Dermis blood vessel endothelial cell (primary cell): Measurements from ENCODE around the gene DDX4. TPM values are rescaled to one million over a fixed set of nuclear protein-coding genes. Genes with fewer than 3 reads are reported as not detected.
A peak's percentile ranks its signal among the peaks of the same experiment; 100 is the strongest.

ENCODE experiments used
- DNase-seq: peaks from one replicate; pipeline ENCODE4 v3.0.0; 2010
- total RNA-seq: library from RNA; depleted of rRNA; stranded (reverse); fragments of >200 nt; gene quantifications from 2 replicates; pipeline ENCODE4 v1.2.3, GENCODE V29; 2014

The DDX4 gene
- total RNA-seq, 1 donor from 2014 or later = 0.17 TPM

DNA sequence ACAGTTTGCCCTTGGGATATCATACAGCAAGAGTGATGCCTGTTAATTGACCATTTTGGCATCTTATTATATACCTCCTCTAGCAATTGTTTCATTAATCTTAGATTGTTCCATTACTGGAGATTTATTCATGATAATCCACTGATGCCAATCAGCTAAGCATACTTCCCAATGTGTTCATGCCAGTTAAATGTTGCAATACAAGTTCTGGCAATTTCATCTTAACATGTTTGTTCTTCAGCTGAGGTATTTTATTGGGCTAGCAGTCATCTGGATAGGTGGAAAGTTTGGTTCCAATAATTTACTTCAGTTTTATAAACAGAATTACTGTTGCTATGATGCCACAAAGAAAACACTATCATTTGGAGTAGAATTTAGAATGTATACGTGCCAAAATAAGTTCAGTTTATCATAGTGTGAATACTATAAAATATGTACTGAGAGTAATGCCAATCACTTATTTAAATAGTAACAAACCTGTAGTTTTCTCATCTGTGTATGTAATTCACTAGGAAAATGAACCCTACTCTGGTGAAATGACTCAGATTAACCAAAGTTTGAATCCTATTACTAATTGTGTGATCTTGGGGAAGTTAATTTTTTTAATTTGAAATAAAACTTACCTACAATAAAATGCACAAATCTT lies 85.4 kb downstream of the DDX4 start:
- DNase-seq = no peak

DNA sequence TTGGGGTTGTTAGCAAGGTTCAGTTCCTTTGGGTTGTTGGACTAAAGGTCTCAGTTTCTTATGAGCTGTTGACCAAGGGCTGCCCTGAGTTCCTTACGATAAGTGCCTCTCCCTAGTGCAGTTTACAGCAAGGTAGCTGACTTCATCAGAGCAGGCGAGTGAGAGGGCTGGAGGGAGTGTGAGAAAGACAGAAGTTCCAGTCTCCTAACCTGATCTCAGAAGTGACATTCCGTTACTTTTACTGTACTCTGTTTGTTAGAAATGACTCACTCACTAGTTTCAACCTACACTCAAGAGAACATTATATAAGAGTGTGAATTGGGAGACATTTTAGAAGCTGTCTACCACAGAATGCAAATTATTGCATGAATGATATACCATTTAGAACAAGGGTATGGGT lies 92.1 kb downstream of the DDX4 start:
- no peak for DNase-seq

DNA sequence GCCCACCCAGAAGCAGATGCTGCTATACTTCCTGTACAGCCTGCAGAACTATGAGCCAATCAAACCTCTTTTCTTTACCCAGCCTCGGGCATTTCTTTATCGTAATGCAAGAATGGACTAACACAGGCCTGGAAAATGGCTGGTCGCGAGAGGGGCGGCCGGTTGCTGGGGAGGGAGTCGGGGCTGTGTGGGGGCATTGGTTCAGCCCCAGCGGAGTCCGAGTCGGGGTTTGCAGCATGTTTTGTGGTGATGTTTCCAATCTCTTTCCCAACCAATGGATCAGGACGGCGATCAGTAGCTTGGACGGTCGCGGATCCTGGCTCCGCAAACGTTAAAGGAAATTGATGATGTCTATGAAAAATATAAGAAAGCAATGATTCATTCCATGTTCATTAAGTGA lies 94.6 kb downstream of the DDX4 start:
- no peak for DNase-seq

GRCh38 chr5:55836191-55836590 lies 98.3 kb downstream of the DDX4 start:
- no peak for DNase-seq

- DNase-seq = no peak
Observed at GRCh38 chr5:55841976-55842375, 104.1 kb downstream of the DDX4 start.

DNA sequence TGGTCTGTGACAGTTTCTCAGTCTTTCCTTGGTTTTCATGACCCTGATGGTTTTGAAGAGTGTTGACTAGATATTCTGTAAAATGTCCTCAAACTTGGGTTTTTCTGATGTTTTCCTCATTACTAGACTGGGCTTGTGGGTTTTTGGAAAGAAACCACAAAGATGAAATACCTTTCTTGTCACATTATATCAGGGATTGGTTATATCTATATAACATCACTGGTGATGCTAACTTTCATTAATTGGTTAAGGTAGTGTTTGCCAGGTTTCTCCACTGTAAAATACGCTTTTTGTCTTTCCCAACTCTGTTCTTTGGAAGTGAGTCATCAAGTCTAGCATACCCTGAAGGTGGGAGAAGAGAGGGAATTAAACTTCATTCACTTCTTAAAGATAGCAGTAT lies 110.0 kb downstream of the DDX4 start:
- DNase-seq = no peak

GRCh38 chr5:55848783-55849182 lies 110.9 kb downstream of the DDX4 start:
- DNase-seq = no peak

DNA sequence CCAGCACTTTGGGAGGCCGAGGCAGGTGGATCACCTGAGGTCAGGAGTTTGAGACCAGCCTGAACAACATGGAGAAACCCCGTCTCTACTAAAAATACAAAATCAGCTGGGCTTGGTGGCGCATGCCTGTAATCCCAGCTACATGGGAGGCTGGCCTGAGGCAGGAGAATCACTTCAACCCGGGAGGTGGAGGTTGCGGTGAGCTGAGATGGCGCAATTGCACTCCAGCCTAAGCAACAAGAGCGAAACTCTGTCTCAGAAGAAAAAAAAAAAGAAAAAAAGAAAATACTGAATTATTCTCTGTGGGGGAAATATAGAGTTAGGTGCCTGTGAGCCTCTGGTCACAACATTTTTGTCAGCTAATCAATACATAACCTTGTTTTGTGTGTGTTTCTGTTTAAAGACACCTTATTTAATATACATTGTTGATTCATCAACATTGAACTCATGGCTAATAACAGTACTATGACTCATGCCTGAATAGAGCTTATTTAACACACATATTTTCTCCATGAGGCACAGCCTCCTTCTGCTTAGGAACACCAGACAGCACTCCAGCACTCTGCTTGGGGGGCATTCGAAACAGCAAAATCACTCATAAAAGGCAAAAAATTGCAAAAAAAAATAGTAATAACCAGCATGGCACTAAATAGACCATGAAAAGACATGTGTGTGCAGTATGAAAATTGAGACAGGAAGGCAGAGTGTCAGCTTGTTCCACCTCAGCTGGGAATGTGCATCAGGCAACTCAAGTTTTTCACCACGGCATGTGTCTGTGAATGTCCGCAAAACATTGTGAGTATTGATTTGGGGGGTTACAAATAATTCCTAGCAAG lies 113.2 kb downstream of the DDX4 start, which contains the start of gene IL31RA:
Gene IL31RA, plus strand, starts transcription at position 519 of the 836 bp plus-strand sequence. Its CDS starts 214 bp downstream, at position 733.
- DNase-seq = peak; percentile 67

DNA sequence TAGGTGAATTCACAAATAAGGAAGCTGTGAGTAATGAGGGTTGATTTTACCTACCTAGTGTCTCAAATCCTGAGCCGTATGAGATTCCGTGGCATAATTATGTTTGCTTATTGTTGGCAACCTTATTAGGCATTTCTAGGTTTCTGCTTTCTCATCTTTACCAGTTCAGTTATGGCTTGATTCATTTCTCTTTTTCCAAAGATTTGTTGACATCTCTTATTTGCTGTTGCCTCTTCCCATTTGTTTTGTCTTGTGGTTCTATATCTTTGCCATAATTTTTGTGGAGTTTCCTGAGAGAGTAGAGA lies 113.8 kb downstream of the DDX4 start:
- no peak for DNase-seq

DNA sequence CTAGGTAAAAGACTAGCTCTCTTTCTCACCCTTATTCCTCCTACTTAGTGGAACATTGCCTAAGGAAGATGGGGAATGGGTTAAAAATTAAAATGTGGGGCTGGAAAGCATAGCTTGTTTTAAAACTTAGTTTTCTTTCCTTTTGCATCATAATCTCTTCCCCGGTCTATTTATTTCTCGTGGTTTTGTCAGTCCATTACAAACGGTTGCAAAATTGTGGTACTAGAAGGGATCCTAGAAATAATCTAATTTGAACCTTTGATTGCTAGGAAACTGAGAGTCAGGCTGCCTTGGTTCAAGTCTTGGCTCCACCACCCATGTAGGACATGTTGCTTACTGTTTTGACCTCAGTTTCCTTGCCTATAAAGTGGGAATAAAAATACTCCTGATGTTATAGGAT lies 114.6 kb downstream of the DDX4 start:
- no peak for DNase-seq

DNA sequence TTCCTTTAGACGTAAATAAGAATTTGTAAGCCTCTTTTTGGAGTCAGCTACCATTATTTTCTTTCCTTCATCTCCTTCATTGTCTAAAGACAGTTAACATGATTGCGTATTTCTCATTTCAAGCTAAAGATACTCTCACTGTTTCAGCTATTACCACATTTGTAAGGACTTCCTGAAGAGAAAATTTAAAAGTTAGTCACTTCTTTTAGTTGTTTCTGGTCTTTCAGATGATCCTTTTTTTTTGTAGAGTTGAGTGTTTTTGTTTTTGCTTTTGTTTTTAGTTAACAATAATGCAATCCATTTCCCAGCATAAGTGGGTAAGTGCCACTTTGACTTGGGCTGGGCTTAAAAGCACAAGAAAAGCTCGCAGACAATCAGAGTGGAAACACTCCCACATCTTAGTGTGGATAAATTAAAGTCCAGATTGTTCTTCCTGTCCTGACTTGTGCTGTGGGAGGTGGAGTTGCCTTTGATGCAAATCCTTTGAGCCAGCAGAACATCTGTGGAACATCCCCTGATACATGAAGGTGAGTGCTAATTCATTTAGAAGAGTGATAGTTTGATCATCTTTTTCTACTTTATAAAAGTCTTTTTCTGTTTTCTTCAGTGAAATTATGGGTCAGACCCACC lies 115.3 kb downstream of the DDX4 start:
- peak; percentile 26 for DNase-seq

DNA sequence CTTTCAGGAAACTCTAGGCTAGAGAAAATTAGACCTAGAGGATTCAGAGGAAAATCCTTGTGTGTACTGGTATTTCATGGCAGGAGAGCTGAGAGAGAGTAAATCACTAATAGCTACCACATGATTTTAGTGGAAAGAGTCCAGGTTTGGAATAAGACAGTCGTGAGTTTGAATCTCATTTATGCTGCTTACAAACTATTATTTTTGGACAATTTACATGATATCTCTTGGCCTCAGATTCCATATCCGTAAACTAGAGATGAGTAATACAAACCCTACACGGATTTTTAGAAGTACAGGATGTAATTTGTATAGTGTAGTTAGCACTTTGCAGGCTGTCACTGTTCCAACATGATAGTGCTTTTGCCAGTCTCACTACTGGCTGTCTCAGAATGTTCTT lies 116.0 kb downstream of the DDX4 start:
- DNase-seq = peak; percentile 37

- DNase-seq = peak; percentile 36
Observed at GRCh38 chr5:55855509-55855908, 117.6 kb downstream of the DDX4 start.

- DNase-seq = peak; percentile 25
Observed at GRCh38 chr5:55856516-55857246, 118.8 kb downstream of the DDX4 start.

GRCh38 chr5:55857247-55857640 lies 119.4 kb downstream of the DDX4 start:
- DNase-seq = no peak

DNA sequence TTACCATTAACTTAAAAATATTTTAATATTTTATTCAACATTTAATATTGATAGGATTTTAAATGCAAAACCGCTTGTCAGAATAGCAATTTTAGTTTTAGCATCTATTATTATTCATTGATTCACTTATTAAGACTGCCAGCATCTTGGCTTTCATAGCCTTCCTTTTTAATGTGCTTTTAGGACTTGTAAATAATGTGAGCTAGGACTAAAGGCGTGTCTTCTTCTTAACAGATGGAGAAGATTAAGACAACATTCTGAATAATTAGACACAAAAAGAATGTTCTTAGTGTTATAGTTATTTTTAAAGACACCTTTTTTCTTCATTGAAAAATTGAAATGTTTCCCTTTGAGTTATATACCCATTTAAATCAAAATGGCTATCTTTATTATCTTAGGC lies 120.2 kb downstream of the DDX4 start:
- no peak for DNase-seq

DNA sequence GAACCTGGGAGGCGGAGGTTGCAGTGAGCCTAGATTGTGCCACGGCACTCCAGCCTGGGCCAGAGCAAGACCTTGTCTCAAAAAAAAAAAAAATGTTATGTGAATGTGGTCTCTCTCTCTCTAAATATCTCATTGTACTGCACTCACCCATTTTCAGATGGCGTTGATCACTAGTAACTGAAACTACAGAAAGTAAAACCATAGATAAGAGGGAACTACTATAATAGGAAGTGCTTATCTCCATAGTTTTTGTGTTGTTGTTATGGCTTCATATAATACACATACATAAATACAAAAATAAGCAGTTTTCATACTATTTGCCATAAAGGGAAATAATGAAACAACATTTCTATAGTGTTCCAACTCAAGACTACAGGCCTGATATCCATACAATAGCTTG lies 122.4 kb downstream of the DDX4 start:
- no peak for DNase-seq

DNA sequence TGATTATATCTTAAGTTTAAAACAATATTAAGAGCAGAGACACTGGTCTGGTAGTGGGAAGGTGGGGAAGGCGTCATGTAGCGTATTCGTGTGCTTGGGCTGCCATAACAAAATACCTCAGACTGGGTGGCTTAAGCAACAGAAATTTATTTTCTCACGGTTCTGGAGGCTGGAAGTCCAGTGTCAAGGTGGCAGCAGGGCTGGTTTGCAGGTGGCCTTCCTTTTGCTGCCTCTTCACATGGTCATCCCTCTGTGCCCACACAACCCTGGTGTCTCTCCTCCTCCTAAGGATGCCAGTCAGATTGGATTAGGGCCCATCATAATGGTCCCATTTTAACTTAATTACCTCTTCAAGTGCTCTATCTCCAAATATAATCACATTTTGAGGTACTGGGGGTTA lies 122.8 kb downstream of the DDX4 start:
- DNase-seq = no peak

- DNase-seq = no peak
Observed at GRCh38 chr5:55864606-55865541, 127.0 kb downstream of the DDX4 start.

DNA sequence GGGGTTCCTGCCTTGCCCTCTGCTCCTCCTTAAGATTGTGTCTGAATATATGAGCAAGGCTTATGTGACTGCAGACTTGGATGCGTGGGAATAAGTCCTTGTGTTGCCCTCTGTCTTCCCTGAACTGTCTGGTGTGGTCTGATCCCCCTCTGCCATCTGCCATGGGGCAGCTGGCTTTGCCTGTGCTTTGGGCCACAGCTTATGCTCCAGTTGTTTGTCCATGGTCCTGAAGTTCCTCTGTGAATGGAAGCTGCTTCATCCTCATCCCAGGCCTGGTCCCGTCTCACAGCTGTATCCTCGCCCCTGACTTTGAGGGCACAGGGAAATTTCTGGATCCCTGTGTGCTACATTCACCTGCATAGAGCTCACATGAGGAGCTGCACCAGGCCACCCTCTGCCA lies 128.0 kb downstream of the DDX4 start:
- peak; percentile 37 for DNase-seq

DNA sequence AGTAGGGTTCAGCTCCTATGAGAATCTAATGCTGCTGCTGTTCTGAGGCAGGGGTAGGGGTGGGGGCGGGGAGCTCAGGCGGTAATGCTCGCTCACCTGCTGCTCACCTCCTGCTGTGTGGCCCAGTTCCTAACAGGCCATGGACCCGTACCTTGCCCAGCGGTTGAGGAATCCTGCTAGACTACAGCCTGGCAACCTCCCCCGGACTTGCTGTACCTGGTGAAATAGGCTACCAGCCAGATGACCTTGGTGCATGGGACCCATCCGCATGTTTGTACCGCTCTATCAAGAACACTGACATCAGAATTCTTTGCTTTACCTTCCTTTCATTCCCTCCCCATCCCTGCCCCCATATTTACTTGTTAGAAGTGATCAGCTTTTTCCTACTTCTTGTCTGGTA lies 128.6 kb downstream of the DDX4 start:
- no peak for DNase-seq
